Hematopoietic multipotent progenitor cell treated with erythropoietin and hydrocortisone succinate and interleukin-3 and kit ligand, for 17 days (in vitro differentiated cells): ENCODE data around the gene NCOA5.

ENCODE experiments used
- DNase-seq: peaks from one replicate; pipeline ENCODE4 v3.0.0-alpha.2; 2015; ENCODE audit warnings: low spot score

Gene NCOA5

GRCh38 chr20:46040902-46041535, 48.7 kb downstream of the NCOA5 start:
- DNase-seq = no peak

- no peak for DNase-seq
Observed at GRCh38 chr20:46037036-46037435, 52.7 kb downstream of the NCOA5 start.

- no peak for DNase-seq
Observed at GRCh38 chr20:46036370-46036769, 53.4 kb downstream of the NCOA5 start.

- DNase-seq = no peak
Observed at GRCh38 chr20:46035713-46036112, 54.0 kb downstream of the NCOA5 start.

GRCh38 chr20:46035253-46035652, 54.5 kb downstream of the NCOA5 start:
- DNase-seq = no peak

GRCh38 chr20:46034039-46034438, 55.7 kb downstream of the NCOA5 start:
- DNase-seq = no peak

- no peak for DNase-seq
Observed at GRCh38 chr20:46031701-46032254, 58.0 kb downstream of the NCOA5 start.

- DNase-seq = no peak
Observed at GRCh38 chr20:46031014-46031569, 58.7 kb downstream of the NCOA5 start.

- no peak for DNase-seq
Observed at GRCh38 chr20:46030284-46031013, 59.3 kb downstream of the NCOA5 start.

GRCh38 chr20:46028772-46029371, 60.9 kb downstream of the NCOA5 start, which contains the start of gene SLC12A5:
TSS of gene SLC12A5 (plus strand) at chr20:46029215. CDS start at chr20:46029345, 130 bp downstream.
- no peak for DNase-seq

- DNase-seq = no peak
Observed at GRCh38 chr20:46028110-46028509, 61.7 kb downstream of the NCOA5 start.

- no peak for DNase-seq
Observed at GRCh38 chr20:46027245-46027853, 62.4 kb downstream of the NCOA5 start.

- no peak for DNase-seq
Observed at GRCh38 chr20:46025376-46025783, 64.4 kb downstream of the NCOA5 start.

- DNase-seq = no peak
Observed at GRCh38 chr20:46023999-46024398, 65.8 kb downstream of the NCOA5 start.

GRCh38 chr20:46023148-46023484, 66.6 kb downstream of the NCOA5 start:
- DNase-seq = no peak

GRCh38 chr20:46022411-46023147, 67.2 kb downstream of the NCOA5 start:
- DNase-seq = peak; percentile 81

- peak; percentile 13 for DNase-seq
Observed at GRCh38 chr20:46021361-46022359, 68.1 kb downstream of the NCOA5 start.

GRCh38 chr20:46020555-46020954, 69.2 kb downstream of the NCOA5 start:
- DNase-seq = no peak

- no peak for DNase-seq
Observed at GRCh38 chr20:46018611-46019010, 71.2 kb downstream of the NCOA5 start.

GRCh38 chr20:46018112-46018511, 71.7 kb downstream of the NCOA5 start:
- DNase-seq = no peak
